Thyroid gland (tissue), 4 donors: ENCODE data around the gene TCERG1.

ENCODE experiments used
- CTCF ChIP-seq, 6 experiments: fragments of 200-600 bp in 3 of 6; fragments of 450-650 bp in 3 of 6; sonication (generic) in 3 of 6; IDR thresholded peaks; one replicate each; pipeline ENCODE4 v1.5.1; 2016 to 2019; ENCODE audit warnings: antibody characterized with exemption in 6 of 6, mild to moderate bottlenecking in 2 of 6, inconsistent platforms in 1 of 6, moderate library complexity in 1 of 6
- POLR2A ChIP-seq, 2 donors: fragments of 450-650 bp; IDR thresholded peaks; one replicate each; pipeline ENCODE4 v1.6.1; 2017; ENCODE audit warnings: antibody characterized with exemption in 2 of 2, mild to moderate bottlenecking in 2 of 2, moderate library complexity in 1 of 2

GRCh38 chr5:146401021-146401420 lies 46.1 kb upstream of the TCERG1 start:
- TF ChIP-seq POLR2A (IDR thresholded peaks at IDR 0.05): no peak
- TF ChIP-seq CTCF (IDR thresholded peaks at IDR 0.05): no peak
